HL-60/S4 treated with retinoic acid at 250 ng/mL for 4 days and 3 days (cell line): ENCODE results near the gene TRPV4.
"Not testable (repeated sequence)": the region's sequence is repeated elsewhere in the genome, so short reads cannot be mapped to it uniquely, and the experiment has no call there.

ENCODE experiments used
- in situ Hi-C: fragments of 300-500 bp; cut with MboI; formaldehyde crosslinking; loops from 2 replicates; pipeline ENCODE4 v1.7.0; 2022; ENCODE audit warnings: low sequenced_read_pairs

The TRPV4 gene

GRCh38 chr12:109861689-109862314 is 28.6 kb upstream of the TRPV4 start:
- in situ Hi-C loops = no loop called here

GRCh38 chr12:109860977-109861376 is 27.8 kb upstream of the TRPV4 start:
- in situ Hi-C loops = no loop called here

- in situ Hi-C loops = no loop called here
These were observed 25.6 kb upstream of the TRPV4 start for GRCh38 chr12:109858764-109859163.

DNA sequence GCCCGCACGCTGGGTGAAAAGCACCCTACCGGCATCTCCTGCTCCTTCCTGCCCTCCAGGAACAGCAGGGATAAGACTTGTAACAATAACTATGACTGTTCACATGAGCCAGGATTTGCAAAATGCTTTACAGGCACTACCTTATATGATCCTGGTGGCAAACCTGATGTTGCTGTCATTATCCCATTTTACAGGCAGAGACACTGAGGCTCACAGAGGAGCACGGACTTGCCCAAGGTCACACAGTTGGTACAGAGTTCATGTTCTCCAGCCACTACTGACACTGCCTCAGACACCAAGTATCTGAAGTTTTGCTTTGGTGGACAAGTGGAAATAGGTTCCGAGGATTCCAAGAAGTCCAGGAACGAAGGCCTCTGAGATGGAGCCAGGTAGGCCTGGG is 24.5 kb upstream of the TRPV4 start:
- in situ Hi-C loops = no loop called here

GRCh38 chr12:109855377-109855776 is 22.2 kb upstream of the TRPV4 start:
- in situ Hi-C loops = no loop called here

GRCh38 chr12:109850518-109850917 is 17.3 kb upstream of the TRPV4 start:
- in situ Hi-C loops = not testable (repeated sequence)

GRCh38 chr12:109847142-109847735 is 14.0 kb upstream of the TRPV4 start:
- in situ Hi-C loops = no loop called here

DNA sequence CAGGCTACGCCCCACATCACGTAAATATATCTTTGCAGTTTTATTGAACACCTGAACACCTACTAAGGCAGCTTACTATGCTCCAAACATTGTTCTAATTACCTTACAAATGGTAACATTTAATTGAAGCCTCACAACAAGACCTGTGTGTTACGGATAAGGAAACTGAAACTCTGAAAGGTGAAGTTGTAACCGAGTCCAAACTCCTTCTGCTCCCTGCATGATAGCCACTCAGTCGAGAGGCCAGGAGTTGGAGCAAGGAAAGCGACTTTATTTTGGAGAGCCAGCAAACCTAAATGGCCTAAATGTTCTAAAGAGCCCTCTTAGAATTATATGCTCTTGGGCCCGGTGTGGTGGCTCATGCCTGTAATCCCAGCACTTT is 12.6 kb upstream of the TRPV4 start:
- in situ Hi-C loops = no loop called here

- in situ Hi-C loops = no loop called here
These were observed 12.0 kb upstream of the TRPV4 start for GRCh38 chr12:109844983-109845823.

DNA sequence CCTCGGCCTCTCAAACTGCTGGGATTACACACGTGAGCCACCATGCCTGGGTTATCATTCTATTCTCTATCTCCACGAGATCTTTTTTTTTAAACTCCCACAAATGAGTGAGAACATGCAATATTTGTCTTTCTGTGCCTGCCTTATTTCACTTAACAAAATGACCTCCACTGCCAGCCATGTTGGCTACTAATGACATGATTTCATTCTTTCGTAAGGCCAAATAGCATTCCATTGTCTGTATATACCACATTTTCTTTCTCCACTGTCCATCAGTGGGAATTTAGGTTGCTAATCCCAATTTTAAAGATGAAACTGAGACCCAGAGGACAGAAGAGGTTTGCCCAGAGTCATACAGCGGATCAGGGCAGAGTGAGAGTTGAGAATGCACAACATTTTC is 10.9 kb upstream of the TRPV4 start:
- in situ Hi-C loops = no loop called here

GRCh38 chr12:109842021-109842420 is 8.8 kb upstream of the TRPV4 start:
- in situ Hi-C loops = no loop called here

GRCh38 chr12:109841356-109841755 is 8.2 kb upstream of the TRPV4 start:
- in situ Hi-C loops = no loop called here

- in situ Hi-C loops = no loop called here
These were observed 7.3 kb upstream of the TRPV4 start for GRCh38 chr12:109840305-109841074.

GRCh38 chr12:109839444-109839843 is 6.2 kb upstream of the TRPV4 start:
- in situ Hi-C loops = no loop called here

- in situ Hi-C loops = no loop called here
These were observed 3.7 kb upstream of the TRPV4 start for GRCh38 chr12:109836916-109837315.

DNA sequence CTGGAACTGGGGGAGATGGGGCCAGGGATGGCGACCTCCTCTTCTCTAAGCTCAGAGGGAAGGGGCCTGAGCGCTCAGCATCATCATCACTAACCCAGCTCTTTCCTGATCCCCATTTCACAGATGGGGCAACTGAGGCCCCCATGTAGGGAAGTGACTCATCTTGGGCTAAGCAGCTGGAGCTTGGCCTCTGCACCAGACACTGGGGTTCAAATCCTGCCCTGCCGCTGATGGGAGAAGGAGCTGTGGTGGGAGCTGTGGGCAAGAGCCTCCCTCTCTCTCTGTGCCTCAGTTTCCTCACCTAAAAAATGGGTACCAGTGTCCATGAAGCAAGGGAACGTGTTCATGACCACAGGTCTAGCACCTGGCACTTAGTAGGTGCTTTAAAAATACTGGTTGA is 2.6 kb upstream of the TRPV4 start:
- in situ Hi-C loops = no loop called here

DNA sequence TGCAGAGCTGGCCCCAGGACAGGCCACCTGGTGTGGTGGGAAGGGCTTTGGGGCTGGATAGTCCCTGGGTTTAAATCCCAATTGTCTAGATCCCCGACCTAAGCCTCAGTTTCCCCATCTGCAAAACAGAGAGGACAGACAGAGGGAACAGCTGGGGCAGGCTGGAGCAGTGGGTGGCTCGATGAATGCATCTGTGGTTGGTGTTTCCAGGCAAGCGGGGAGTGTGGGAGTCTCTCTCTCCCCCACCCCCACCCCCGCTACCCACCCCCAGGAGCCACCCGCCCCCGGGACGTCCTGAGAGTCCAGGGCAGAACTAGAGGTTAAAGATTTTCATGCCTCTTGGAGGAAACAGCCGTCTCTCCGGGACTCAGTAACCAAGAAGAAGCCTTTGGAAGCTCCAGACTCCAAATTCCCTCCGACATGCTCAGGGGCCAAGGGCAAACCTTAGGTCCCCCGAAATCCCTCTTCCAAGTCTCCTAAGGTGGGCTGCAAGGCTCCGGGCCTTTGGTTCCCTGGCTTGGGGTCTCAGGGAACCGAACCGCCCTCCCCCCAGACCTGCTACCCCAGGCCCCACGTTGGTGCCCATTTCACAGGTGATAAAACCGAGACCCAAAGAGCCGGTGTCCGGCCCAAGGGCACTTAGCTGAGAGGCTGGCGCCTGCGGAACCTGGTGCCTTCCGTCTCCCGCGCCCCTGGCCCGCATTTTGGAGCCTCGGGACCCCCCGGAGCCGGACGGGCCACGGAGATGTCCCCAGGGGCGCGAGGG is 474 bp downstream of the TRPV4 start:
- in situ Hi-C loops = no loop called here

- in situ Hi-C loops = no loop called here
These were observed 1.3 kb downstream of the TRPV4 start for GRCh38 chr12:109831929-109832328.

DNA sequence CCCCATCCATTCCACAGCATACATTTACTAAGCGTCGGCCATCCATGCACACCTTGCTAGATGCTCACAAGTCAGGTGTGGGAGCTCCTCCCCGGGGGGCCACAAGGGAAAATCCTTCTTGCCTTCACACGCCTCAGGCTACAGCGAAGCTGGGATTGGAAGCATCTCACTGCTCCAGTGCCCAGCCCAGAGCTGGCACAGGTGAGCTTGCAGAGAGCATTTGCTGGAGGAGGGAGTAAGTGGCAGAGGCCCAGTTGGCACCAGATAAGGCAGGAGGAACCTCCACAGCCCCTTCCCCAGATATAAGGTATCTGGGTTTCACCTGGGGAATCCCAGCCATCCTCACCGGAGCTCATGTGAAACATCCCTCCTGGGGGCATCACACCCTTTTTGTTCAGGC is 1.8 kb downstream of the TRPV4 start:
- in situ Hi-C loops = no loop called here

- in situ Hi-C loops = no loop called here
These were observed 2.5 kb downstream of the TRPV4 start for GRCh38 chr12:109830718-109831117.

DNA sequence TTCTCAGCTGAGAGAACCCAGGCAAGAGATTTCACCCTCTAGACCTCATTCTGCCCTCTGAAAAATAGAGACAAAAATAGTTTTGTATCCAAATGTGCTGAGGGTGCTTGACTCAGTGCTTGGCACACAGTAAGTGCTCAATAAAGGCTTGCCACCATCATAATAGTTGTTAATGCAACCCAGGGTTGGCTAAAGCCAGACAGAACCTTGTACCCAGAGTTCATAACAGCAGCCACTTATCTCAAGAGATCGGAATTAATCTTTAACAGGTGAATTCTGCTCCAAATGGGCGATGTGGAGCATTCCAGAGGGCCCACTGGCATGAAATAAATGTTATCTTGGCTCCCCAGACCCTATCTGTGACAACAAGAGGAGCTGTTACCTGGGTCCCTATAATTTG is 2.9 kb downstream of the TRPV4 start:
- in situ Hi-C loops = no loop called here
